ENCODE results near the gene RIN2. TPM values are rescaled to one million over a fixed set of nuclear protein-coding genes. Genes with fewer than 3 reads are reported as not detected.

Gene RIN2
- total and polyA plus RNA-seq, 3 experiments from 2014 or later = 0.37 to 0.49 TPM; not detected in 1

DNA sequence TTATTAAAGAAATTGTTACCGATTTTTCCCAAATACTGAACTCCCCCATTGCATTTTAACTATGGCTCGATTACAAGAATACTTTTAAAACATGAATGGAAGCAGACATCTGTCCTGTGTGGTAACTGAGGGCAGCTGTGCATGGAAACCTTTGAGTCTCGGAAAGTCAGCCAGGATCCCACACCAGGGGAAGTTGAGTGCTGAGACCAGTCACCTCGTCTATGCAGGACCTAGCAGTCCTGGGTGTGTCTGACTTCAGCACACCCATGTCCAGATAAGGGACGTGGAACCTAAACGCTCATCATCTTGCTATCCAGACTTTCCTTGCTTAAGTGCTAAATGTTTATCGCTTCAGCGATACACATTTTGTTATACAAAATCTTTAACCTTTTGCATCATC is 6.1 kb downstream of the RIN2 start:
- CTCF ChIA-PET = no interaction called here
- peaks cover 10 to 20% of the 10 kb centered on the region in 2 donors for H3K27me3 Mint-ChIP-seq

DNA sequence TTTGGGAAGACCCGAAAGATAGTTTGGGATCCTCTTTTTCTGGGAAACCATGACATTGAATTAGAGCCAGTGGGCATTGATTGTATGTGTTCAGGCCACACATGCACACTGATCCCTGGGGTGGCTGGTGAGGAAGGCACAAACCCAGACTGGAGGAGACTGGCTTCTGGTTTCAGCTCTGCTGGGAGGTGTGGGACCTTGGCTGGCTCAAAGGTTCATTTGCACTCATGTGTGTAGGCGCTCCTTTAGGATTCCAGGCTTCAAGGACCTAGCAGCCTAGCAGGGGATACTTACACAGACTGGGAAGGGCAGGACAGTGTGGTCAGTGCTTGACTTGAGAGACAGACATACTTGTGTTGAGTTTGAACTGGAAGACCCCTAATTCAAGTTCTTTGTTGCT is 7.2 kb downstream of the RIN2 start:
- Histone ChIP-seq H3K4me3 (ENCODE audit: low read length) (no peak overlapping the region), H3K27ac (ENCODE audit: low read depth, low read length) (no peak overlapping the region), H3K4me1 (ENCODE audit: insufficient read depth, low read length) (no peaks in the 10 kb centered on the region), H3K27me3 (ENCODE audit: insufficient read depth, low read length, poor library complexity, severe bottlenecking) (no peaks in the 10 kb centered on the region), H3K36me3 (ENCODE audit: insufficient read depth, low read length) (no peaks in the 10 kb centered on the region), H3K9me3 (ENCODE audit: low read length) (no peaks in the 10 kb centered on the region)
- Mint-ChIP-seq H3K27ac (no peak overlapping the region), H3K4me3 (no peak overlapping the region), H3K9me3 (peaks cover 0 to 2% (median 0%) of the 10 kb centered on the region in 5 donors), H3K4me1 (no peaks in the 10 kb centered on the region), H3K36me3 (no peaks in the 10 kb centered on the region), H3K27me3 (peaks cover 6 to 14% of the 10 kb centered on the region in 2 donors)
- POLR2A ChIA-PET = no interaction called here
- no peak for DNase-seq
- CTCF ChIA-PET = no interaction called here

More for the DNA sequence above, 6.1 kb downstream of the RIN2 start:
- no peaks in the 10 kb centered on the region for H3K36me3 Mint-ChIP-seq
- H3K4me3 ChIP-seq (ENCODE audit: low read length) = no peak overlapping the region
- no peaks in the 10 kb centered on the region for H3K27me3 ChIP-seq (ENCODE audit: insufficient read depth, low read length, poor library complexity, severe bottlenecking)
- no peak for DNase-seq
- peaks cover 0 to 4% (median 0%) of the 10 kb centered on the region in 5 donors for H3K9me3 Mint-ChIP-seq
- POLR2A ChIA-PET = no interaction called here
- no peak overlapping the region for H3K27ac Mint-ChIP-seq
- H3K36me3 ChIP-seq (ENCODE audit: insufficient read depth, low read length) = no peaks in the 10 kb centered on the region
- H3K4me1 Mint-ChIP-seq = no peaks in the 10 kb centered on the region
- H3K27ac ChIP-seq (ENCODE audit: low read depth, low read length) = no peak overlapping the region
- H3K4me3 Mint-ChIP-seq = no peak overlapping the region
- H3K9me3 ChIP-seq (ENCODE audit: low read length) = no peaks in the 10 kb centered on the region
- H3K4me1 ChIP-seq (ENCODE audit: insufficient read depth, low read length) = no peaks in the 10 kb centered on the region

DNA sequence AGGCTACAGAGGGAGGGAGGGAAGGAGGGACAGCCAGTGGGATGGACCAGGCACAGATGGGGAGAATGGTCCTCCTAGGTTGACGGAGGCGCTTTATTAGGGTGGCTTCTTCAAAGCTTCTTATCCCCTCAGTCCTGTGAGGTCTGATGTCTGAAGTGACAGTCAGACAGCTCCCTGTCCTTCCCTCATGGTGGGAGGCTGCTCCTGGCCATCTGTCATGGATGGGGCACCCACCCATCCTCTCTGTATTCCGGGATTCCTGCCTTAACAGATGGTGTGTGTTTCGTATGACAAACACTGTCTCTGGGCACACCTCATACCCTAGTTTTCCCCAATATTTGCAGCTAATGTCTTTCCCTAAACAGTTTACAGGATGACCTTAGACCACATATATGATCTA is 7.9 kb downstream of the RIN2 start:
- no peaks in the 10 kb centered on the region for H3K27me3 ChIP-seq (ENCODE audit: insufficient read depth, low read length, poor library complexity, severe bottlenecking)
- Mint-ChIP-seq H3K36me3 (no peaks in the 10 kb centered on the region), H3K4me1 (no peaks in the 10 kb centered on the region), H3K4me3 (no peak overlapping the region), H3K9me3 (peaks cover 0 to 2% (median 0%) of the 10 kb centered on the region in 5 donors), H3K27me3 (peaks cover 2 to 14% of the 10 kb centered on the region in 2 donors), H3K27ac (no peak overlapping the region)
- H3K9me3 ChIP-seq (ENCODE audit: low read length) = no peaks in the 10 kb centered on the region
- no peak overlapping the region for H3K4me3 ChIP-seq (ENCODE audit: low read length)
- H3K27ac ChIP-seq (ENCODE audit: low read depth, low read length) = no peak overlapping the region
- no peaks in the 10 kb centered on the region for H3K36me3 ChIP-seq (ENCODE audit: insufficient read depth, low read length)
- POLR2A ChIA-PET = no interaction called here
- no peaks in the 10 kb centered on the region for H3K4me1 ChIP-seq (ENCODE audit: insufficient read depth, low read length)
- no peak for DNase-seq
- CTCF ChIA-PET = no interaction called here

- Histone ChIP-seq H3K4me1 (ENCODE audit: insufficient read depth, low read length) (no peaks in the 10 kb centered on the region), H3K9me3 (ENCODE audit: low read length) (no peaks in the 10 kb centered on the region), H3K4me3 (ENCODE audit: low read length) (no peak overlapping the region), H3K27me3 (ENCODE audit: insufficient read depth, low read length, poor library complexity, severe bottlenecking) (no peaks in the 10 kb centered on the region), H3K27ac (ENCODE audit: low read depth, low read length) (no peak overlapping the region), H3K36me3 (ENCODE audit: insufficient read depth, low read length) (no peaks in the 10 kb centered on the region)
- Mint-ChIP-seq H3K27me3 (peaks cover 3 to 12% of the 10 kb centered on the region in 2 donors), H3K4me1 (no peaks in the 10 kb centered on the region), H3K4me3 (no peak overlapping the region), H3K36me3 (no peaks in the 10 kb centered on the region), H3K9me3 (peaks cover 0 to 2% (median 0%) of the 10 kb centered on the region in 5 donors), H3K27ac (no peak overlapping the region)
- ChIA-PET POLR2A (no interaction called here), CTCF (no interaction called here)
- no peak for DNase-seq
These were observed 9.0 kb downstream of the RIN2 start for GRCh38 chr20:19767070-19767469.

DNA sequence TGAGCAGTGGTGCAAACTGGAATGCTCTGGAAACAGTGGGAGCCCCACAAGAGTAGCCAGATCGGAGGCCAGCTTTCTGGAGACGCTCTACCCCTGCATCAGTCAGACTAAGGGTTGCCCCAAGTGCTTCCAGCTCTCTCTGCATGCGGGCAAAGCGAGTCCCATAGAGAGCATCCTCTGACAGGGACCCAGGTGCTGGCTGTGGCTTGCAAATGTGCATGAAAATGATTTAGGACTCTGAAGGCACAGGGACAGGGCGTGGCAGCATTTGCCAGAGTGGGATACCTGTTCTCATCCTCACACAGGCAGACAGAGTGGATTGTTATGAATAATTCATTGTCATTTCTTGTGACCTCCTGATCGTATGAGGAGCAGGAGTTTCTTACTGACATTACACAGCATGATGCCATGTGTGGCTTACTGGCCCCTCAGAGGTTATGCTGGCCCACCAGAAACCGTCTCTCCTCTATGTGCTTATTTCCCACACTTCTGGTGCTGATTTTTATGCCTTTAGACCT is 10.3 kb downstream of the RIN2 start:
- Histone ChIP-seq H3K36me3 (ENCODE audit: insufficient read depth, low read length) (no peaks in the 10 kb centered on the region), H3K4me3 (ENCODE audit: low read length) (no peak overlapping the region), H3K9me3 (ENCODE audit: low read length) (no peaks in the 10 kb centered on the region), H3K27ac (ENCODE audit: low read depth, low read length) (no peak overlapping the region), H3K27me3 (ENCODE audit: insufficient read depth, low read length, poor library complexity, severe bottlenecking) (no peaks in the 10 kb centered on the region), H3K4me1 (ENCODE audit: insufficient read depth, low read length) (no peaks in the 10 kb centered on the region)
- H3K9me3 Mint-ChIP-seq = peaks cover 0 to 2% (median 0%) of the 10 kb centered on the region in 5 donors
- H3K4me1 Mint-ChIP-seq = no peaks in the 10 kb centered on the region
- no peak overlapping the region for H3K4me3 Mint-ChIP-seq
- H3K36me3 Mint-ChIP-seq = no peaks in the 10 kb centered on the region
- H3K27ac Mint-ChIP-seq = no peak overlapping the region
- POLR2A ChIA-PET = no interaction called here
- peaks cover 8 to 12% of the 10 kb centered on the region in 2 donors for H3K27me3 Mint-ChIP-seq
- CTCF ChIA-PET = no interaction called here
- no peak for DNase-seq

GRCh38 chr20:19769507-19769906 is 11.4 kb downstream of the RIN2 start:
- no peak overlapping the region for H3K27ac ChIP-seq (ENCODE audit: low read depth, low read length)
- DNase-seq = no peak
- no peaks in the 10 kb centered on the region for H3K9me3 ChIP-seq (ENCODE audit: low read length)
- CTCF ChIA-PET = no interaction called here
- Mint-ChIP-seq H3K36me3 (no peaks in the 10 kb centered on the region), H3K9me3 (peaks cover 0 to 2% (median 0%) of the 10 kb centered on the region in 5 donors), H3K4me1 (no peaks in the 10 kb centered on the region), H3K27me3 (peaks cover 8 to 12% of the 10 kb centered on the region in 2 donors), H3K4me3 (no peak overlapping the region), H3K27ac (no peak overlapping the region)
- POLR2A ChIA-PET = no interaction called here
- H3K36me3 ChIP-seq (ENCODE audit: insufficient read depth, low read length) = no peaks in the 10 kb centered on the region
- no peak overlapping the region for H3K4me3 ChIP-seq (ENCODE audit: low read length)
- H3K4me1 ChIP-seq (ENCODE audit: insufficient read depth, low read length) = no peaks in the 10 kb centered on the region
- no peaks in the 10 kb centered on the region for H3K27me3 ChIP-seq (ENCODE audit: insufficient read depth, low read length, poor library complexity, severe bottlenecking)

DNA sequence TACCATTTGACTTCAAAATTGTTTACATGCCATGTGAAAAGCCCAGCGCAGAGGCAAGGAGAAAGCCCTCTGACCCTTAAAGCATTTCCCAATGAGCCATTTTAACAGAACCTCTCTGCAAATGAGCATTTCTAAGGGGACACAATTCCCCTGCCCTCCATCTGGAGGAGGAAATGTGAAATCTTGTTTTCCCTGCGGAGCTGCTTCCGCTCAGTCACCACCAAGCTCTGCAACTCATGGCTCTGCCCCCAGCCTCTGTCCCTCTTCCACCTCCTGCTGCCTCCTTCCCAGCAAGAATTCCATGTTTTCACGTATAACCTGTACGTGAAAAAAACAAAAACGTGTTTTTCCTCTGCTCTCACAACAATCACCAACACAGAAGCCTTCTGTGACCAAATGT is 12.3 kb downstream of the RIN2 start:
- ChIA-PET POLR2A (no interaction called here), CTCF (interaction anchor here (1.0 kb wide), 1 partner anchor 9 kb away, joined by 4 read pairs; no protein-coding TSS in a partner anchor)
- H3K27ac ChIP-seq (ENCODE audit: low read depth, low read length) = no peak overlapping the region
- Mint-ChIP-seq H3K27me3 (peaks cover 8 to 12% of the 10 kb centered on the region in 2 donors), H3K9me3 (peaks cover 0 to 2% (median 0%) of the 10 kb centered on the region in 5 donors), H3K36me3 (no peaks in the 10 kb centered on the region), H3K27ac (no peak overlapping the region), H3K4me3 (no peak overlapping the region), H3K4me1 (no peaks in the 10 kb centered on the region)
- H3K27me3 ChIP-seq (ENCODE audit: insufficient read depth, low read length, poor library complexity, severe bottlenecking) = no peaks in the 10 kb centered on the region
- no peak for DNase-seq
- H3K4me1 ChIP-seq (ENCODE audit: insufficient read depth, low read length) = no peaks in the 10 kb centered on the region
- H3K9me3 ChIP-seq (ENCODE audit: low read length) = no peaks in the 10 kb centered on the region
- no peaks in the 10 kb centered on the region for H3K36me3 ChIP-seq (ENCODE audit: insufficient read depth, low read length)
- no peak overlapping the region for H3K4me3 ChIP-seq (ENCODE audit: low read length)

- H3K27ac ChIP-seq (ENCODE audit: low read depth, low read length) = no peak overlapping the region
- ChIA-PET POLR2A (no interaction called here), CTCF (interaction anchor here (1.0 kb wide), 1 partner anchor 8 kb away, joined by 4 read pairs; no protein-coding TSS in a partner anchor)
- H3K9me3 ChIP-seq (ENCODE audit: low read length) = no peaks in the 10 kb centered on the region
- Mint-ChIP-seq H3K36me3 (no peaks in the 10 kb centered on the region), H3K4me1 (no peaks in the 10 kb centered on the region), H3K4me3 (no peak overlapping the region), H3K9me3 (peaks cover 0 to 2% (median 0%) of the 10 kb centered on the region in 5 donors), H3K27ac (no peak overlapping the region), H3K27me3 (peaks cover 8 to 12% of the 10 kb centered on the region in 2 donors)
- H3K4me1 ChIP-seq (ENCODE audit: insufficient read depth, low read length) = no peaks in the 10 kb centered on the region
- no peaks in the 10 kb centered on the region for H3K36me3 ChIP-seq (ENCODE audit: insufficient read depth, low read length)
- H3K27me3 ChIP-seq (ENCODE audit: insufficient read depth, low read length, poor library complexity, severe bottlenecking) = no peaks in the 10 kb centered on the region
- DNase-seq = no peak
- H3K4me3 ChIP-seq (ENCODE audit: low read length) = no peak overlapping the region
These were observed 13.0 kb downstream of the RIN2 start for GRCh38 chr20:19771031-19771430.

All from CD8-positive, alpha-beta memory T cell (primary cell).